Activated T-cell treated with anti-CD3 and anti-CD28 coated beads for 24 hours (primary cell): Measurements from ENCODE around the gene CENPQ.

ENCODE experiments used
- DNase-seq: peaks from one replicate; pipeline ENCODE4 v3.0.0-alpha.2; 2020; ENCODE audit warnings: low read depth

CENPQ gene

GRCh38 chr6:49541936-49542335 is 78.8 kb downstream of the CENPQ start:
- DNase-seq, result no peak
